Sigmoid colon (tissue), 7 donors: ENCODE measurements around the gene SH3RF2. TPM values are rescaled to one million over a fixed set of nuclear protein-coding genes. Genes with fewer than 3 reads are reported as not detected.

Experiments
- DNase-seq: peaks from one replicate; pipeline ENCODE4 v3.0.0-alpha.2; 2019
- H3K27ac ChIP-seq, 4 donors: fragments of 200-600 bp; sonication (generic); one replicate each; pipeline ENCODE4 v1.5.1; 2016 to 2019; ENCODE audit warnings: mild to moderate bottlenecking in 1 of 4
- H3K27me3 ChIP-seq, 3 donors: fragments of 200-600 bp; sonication (generic); one replicate each; pipeline ENCODE4 v1.5.1; 2019; ENCODE audit warnings: mild to moderate bottlenecking in 1 of 3
- H3K36me3 ChIP-seq, 4 donors: fragments of 200-600 bp; sonication (generic); one replicate each; pipeline ENCODE4 v1.5.1; 2016 to 2019
- H3K4me1 ChIP-seq, 4 donors: fragments of 200-600 bp; sonication (generic); one replicate each; pipeline ENCODE4 v1.5.1; 2017 to 2019
- H3K4me3 ChIP-seq, 4 donors: fragments of 200-600 bp; sonication (generic); one replicate each; pipeline ENCODE4 v1.5.1; 2017 to 2019; ENCODE audit warnings: mild to moderate bottlenecking in 2 of 4, moderate library complexity in 1 of 4
- H3K9me3 ChIP-seq, 4 donors: fragments of 200-600 bp in 3 of 4; sonication (generic) in 3 of 4; one replicate each; pipeline versions ENCODE4 v1.5.1 to v1.6.1; 2013 to 2019
- CTCF ChIP-seq, 4 experiments: fragments of 450-650 bp in 3 of 4; fragments of 200-600 bp in 1 of 4; IDR thresholded peaks; one replicate each; pipeline ENCODE4 v1.5.1; 2016 to 2019; ENCODE audit warnings: antibody characterized with exemption in 4 of 4, mild to moderate bottlenecking in 3 of 4, moderate library complexity in 2 of 4
- EP300 ChIP-seq, 4 donors: sonication (generic); formaldehyde crosslinking; IDR thresholded peaks; one replicate each; pipeline ENCODE4 v1.6.1; 2017; ENCODE audit warnings: antibody characterized with exemption in 4 of 4
- POLR2A ChIP-seq, 2 donors: fragments of 450-650 bp; IDR thresholded peaks; one replicate each; pipeline ENCODE4 v1.6.1; 2016; ENCODE audit warnings: antibody characterized with exemption in 2 of 2, mild to moderate bottlenecking in 2 of 2, moderate library complexity in 2 of 2
- POLR2AphosphoS5 ChIP-seq, 4 donors: sonication (generic); formaldehyde crosslinking; IDR thresholded peaks; one replicate each; pipeline ENCODE4 v1.6.1; 2017; ENCODE audit warnings: antibody characterized with exemption in 4 of 4
- WGBS, 2 donors: extraction: QIAGEN DNeasy Blood & Tissue Kit; methylation state at CpG; one replicate each; pipeline ENCODE4 v1.1.7; 2013; 5-methylcytosine and 5-hydroxymethylcytosine counted together
- intact Hi-C: fragments of 100-400 bp; cut with DNase I; formaldehyde crosslinking; loops from one replicate; pipeline ENCODE4 v1.15.1; 2023
- polyA plus RNA-seq, 3 donors: library from polyadenylated mRNA; stranded (reverse); fragments of 200-250 nt; gene quantifications; one replicate each; pipeline ENCODE4 v1.2.3, GENCODE V29; 2013
- total RNA-seq, 4 donors: library from RNA; depleted of rRNA; stranded (reverse); fragments of >200 nt; gene quantifications; one replicate each; pipeline ENCODE4 v1.1.0, GENCODE V29; 2016
- donor health status: healthy with polysubstance abuse.
- donor health status: Bipolar disorder and iron deficiency.
- donor health status: healthy.

SH3RF2 gene
- total and polyA plus RNA-seq, 7 donors, result 0.28 to 37.9 (median 1.4) TPM

DNA sequence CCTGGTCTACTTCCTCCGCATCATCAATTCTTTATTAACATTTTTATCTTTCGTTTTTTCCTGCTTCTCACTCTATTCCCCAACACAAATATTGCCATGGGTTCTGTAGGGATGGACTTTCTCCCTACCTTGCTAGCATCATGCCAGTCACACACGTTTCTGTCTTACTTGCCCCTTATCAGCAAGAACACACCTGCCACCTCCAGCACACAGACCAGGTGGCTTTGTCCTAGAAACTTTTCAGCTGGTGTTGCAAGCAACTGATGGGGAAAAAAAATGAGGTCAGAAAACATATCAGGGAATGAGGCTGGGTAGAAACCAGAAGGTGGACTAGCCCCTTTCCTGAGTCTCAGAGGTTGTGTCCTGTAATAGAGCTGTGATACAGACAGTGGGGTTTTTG lies 5.8 kb downstream of the SH3RF2 start:
- Histone ChIP-seq H3K4me3 (no peak overlapping the region), H3K27me3 (no peaks in the 10 kb centered on the region), H3K36me3 (no peaks in the 10 kb centered on the region), H3K9me3 (no peaks in the 10 kb centered on the region), H3K4me1 (no peaks in the 10 kb centered on the region), H3K27ac (no peak overlapping the region)
- intact Hi-C loops, result no loop called here
- WGBS, 2 donors, result 13 to 61% methylated on average over 3 of the region's 3 CpGs
- no peak for TF ChIP-seq POLR2AphosphoS5 (IDR thresholded peaks at IDR 0.05)
- TF ChIP-seq POLR2A (IDR thresholded peaks at IDR 0.05), result no peak
- no peak for TF ChIP-seq CTCF (IDR thresholded peaks at IDR 0.05)
- no peak for TF ChIP-seq EP300 (IDR thresholded peaks at IDR 0.05)
- no peak for DNase-seq

DNA sequence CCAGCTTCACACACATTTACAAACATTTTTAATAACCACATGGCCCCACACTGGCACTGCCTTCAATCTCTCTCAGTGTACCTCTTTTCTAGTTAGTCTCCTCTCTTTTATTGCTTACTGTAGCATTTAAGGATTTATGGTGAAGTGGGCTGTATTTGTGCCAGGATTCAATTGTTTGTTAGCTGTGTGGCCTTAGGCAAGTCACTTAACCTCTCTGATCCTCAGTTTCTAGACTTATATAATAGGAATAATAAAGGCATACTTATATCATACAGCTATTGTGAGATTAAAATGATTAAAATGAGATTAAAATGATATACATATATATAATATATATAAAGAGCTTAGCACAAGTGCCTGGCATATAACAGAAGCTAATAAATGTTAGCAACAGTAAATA lies 6.4 kb downstream of the SH3RF2 start:
- Histone ChIP-seq H3K4me3 (no peak overlapping the region), H3K27me3 (no peaks in the 10 kb centered on the region), H3K9me3 (no peaks in the 10 kb centered on the region), H3K4me1 (no peaks in the 10 kb centered on the region), H3K27ac (no peak overlapping the region), H3K36me3 (no peaks in the 10 kb centered on the region)
- intact Hi-C loops, result no loop called here
- DNase-seq, result no peak
- TF ChIP-seq CTCF (IDR thresholded peaks at IDR 0.05), result no peak
- TF ChIP-seq POLR2AphosphoS5 (IDR thresholded peaks at IDR 0.05), result no peak
- no peak for TF ChIP-seq POLR2A (IDR thresholded peaks at IDR 0.05)
- TF ChIP-seq EP300 (IDR thresholded peaks at IDR 0.05), result no peak

DNA sequence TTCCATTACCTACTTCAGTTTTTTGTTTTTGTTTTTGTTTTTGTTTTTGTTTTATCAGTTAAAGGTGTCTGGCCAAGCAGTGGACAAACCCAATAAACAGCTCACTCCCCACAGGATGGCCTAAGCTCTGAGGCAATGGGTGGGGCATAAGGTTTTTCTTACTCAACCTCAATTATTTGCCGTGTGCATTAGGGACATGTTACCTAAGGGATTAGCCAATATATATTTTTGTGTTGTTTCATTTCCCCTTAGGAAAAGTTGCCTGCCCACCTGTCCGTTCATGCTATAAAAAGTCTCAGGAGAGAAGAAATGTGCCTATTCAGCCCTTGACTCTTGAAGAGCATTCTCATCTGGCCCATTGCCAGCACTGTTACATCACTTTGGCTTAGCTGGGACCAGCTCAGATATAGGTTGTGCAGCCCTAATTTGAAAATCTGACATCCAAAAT lies 7.3 kb downstream of the SH3RF2 start:
- Histone ChIP-seq H3K4me1 (no peaks in the 10 kb centered on the region), H3K36me3 (no peaks in the 10 kb centered on the region), H3K27ac (no peak overlapping the region), H3K27me3 (no peaks in the 10 kb centered on the region), H3K9me3 (no peaks in the 10 kb centered on the region), H3K4me3 (no peak overlapping the region)
- DNase-seq, result no peak
- TF ChIP-seq POLR2A (IDR thresholded peaks at IDR 0.05), result no peak
- no peak for TF ChIP-seq POLR2AphosphoS5 (IDR thresholded peaks at IDR 0.05)
- TF ChIP-seq CTCF (IDR thresholded peaks at IDR 0.05), result no peak
- no peak for TF ChIP-seq EP300 (IDR thresholded peaks at IDR 0.05)
- WGBS, 2 donors, result 17 to 62% methylated on average over 2 of the region's 2 CpGs
- intact Hi-C loops, result no loop called here

DNA sequence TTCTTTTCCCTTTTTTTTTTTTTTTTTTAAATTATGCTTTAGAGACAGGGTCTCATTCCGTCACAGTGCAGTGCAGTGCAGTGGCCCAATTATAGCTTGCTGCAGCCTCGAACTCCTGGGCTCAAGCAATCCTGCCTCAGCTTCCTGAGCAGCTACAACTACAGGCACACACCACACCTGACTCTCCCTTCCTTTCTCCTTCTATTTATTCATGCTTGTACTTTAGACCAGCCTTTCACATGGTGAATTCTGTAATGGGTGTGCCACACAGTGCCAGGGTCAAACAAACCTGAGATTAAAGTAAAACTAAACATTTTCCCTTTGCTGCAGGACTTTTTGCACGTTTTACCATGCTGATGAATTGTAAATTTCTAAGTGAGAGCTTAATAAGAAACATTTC lies 8.0 kb downstream of the SH3RF2 start:
- no peaks in the 10 kb centered on the region for H3K36me3 ChIP-seq
- intact Hi-C loops, result no loop called here
- no peaks in the 10 kb centered on the region for H3K4me1 ChIP-seq
- no peak overlapping the region for H3K4me3 ChIP-seq
- TF ChIP-seq POLR2A (IDR thresholded peaks at IDR 0.05), result no peak
- no peak for TF ChIP-seq EP300 (IDR thresholded peaks at IDR 0.05)
- no peak for TF ChIP-seq CTCF (IDR thresholded peaks at IDR 0.05)
- no peak for TF ChIP-seq POLR2AphosphoS5 (IDR thresholded peaks at IDR 0.05)
- 15 to 58% methylated on average over 3 of the region's 3 CpGs for WGBS, 2 donors
- H3K27me3 ChIP-seq, result no peaks in the 10 kb centered on the region
- DNase-seq, result no peak
- H3K9me3 ChIP-seq, result no peaks in the 10 kb centered on the region
- H3K27ac ChIP-seq, result no peak overlapping the region

- 57 to 88% methylated on average over 2 of the region's 2 CpGs for WGBS, 2 donors
- TF ChIP-seq POLR2AphosphoS5 (IDR thresholded peaks at IDR 0.05) (no peak), EP300 (IDR thresholded peaks at IDR 0.05) (no peak), CTCF (IDR thresholded peaks at IDR 0.05) (no peak), POLR2A (IDR thresholded peaks at IDR 0.05) (no peak)
- H3K9me3 ChIP-seq, result no peaks in the 10 kb centered on the region
- H3K27ac ChIP-seq, result no peak overlapping the region
- H3K27me3 ChIP-seq, result no peaks in the 10 kb centered on the region
- no peaks in the 10 kb centered on the region for H3K36me3 ChIP-seq
- H3K4me1 ChIP-seq, result no peaks in the 10 kb centered on the region
- intact Hi-C loops, result no loop called here
- no peak for DNase-seq
- no peak overlapping the region for H3K4me3 ChIP-seq
Measured at GRCh38 chr5:145945620-145946111, 9.3 kb downstream of the SH3RF2 start.
